HG03175 (cell line): Measurements from ENCODE around the gene ZDHHC5.

Source experiments
- ATAC-seq: cut with Tn5 transposase; IDR thresholded peaks from one replicate; pipeline ENCODE4 v1.9.1; 2021; ENCODE audit warnings: mild to moderate bottlenecking, moderate library complexity; ENCODE audit not compliant: unreplicated experiment

Gene ZDHHC5

GRCh38 chr11:57667736-57668433 is at the start of gene ZDHHC5:
ZDHHC5 (plus strand) TSS chr11:57668114; CDS start chr11:57673091, 4,977 bp downstream.
- ATAC-seq, result peak; percentile 85

GRCh38 chr11:57618438-57618837 is 49.5 kb upstream of the ZDHHC5 start:
- no peak for ATAC-seq

- no peak for ATAC-seq
Measured at GRCh38 chr11:57619331-57619730, 48.6 kb upstream of the ZDHHC5 start.

GRCh38 chr11:57620467-57620866 is 47.4 kb upstream of the ZDHHC5 start:
- ATAC-seq, result no peak

- no peak for ATAC-seq
Measured at GRCh38 chr11:57622263-57622662, 45.7 kb upstream of the ZDHHC5 start.

GRCh38 chr11:57624864-57625263 is 43.0 kb upstream of the ZDHHC5 start:
- ATAC-seq, result no peak

- no peak for ATAC-seq
Measured at GRCh38 chr11:57626895-57627294, 41.0 kb upstream of the ZDHHC5 start.

- no peak for ATAC-seq
Measured at GRCh38 chr11:57630171-57630570, 37.7 kb upstream of the ZDHHC5 start.

- no peak for ATAC-seq
Measured at GRCh38 chr11:57632116-57632515, 35.8 kb upstream of the ZDHHC5 start.

- ATAC-seq, result no peak
Measured at GRCh38 chr11:57633394-57634070, 34.4 kb upstream of the ZDHHC5 start.

- no peak for ATAC-seq
Measured at GRCh38 chr11:57634311-57634710, 33.6 kb upstream of the ZDHHC5 start.

- ATAC-seq, result no peak
Measured at GRCh38 chr11:57635246-57635645, 32.7 kb upstream of the ZDHHC5 start.

- no peak for ATAC-seq
Measured at GRCh38 chr11:57637626-57638004, 30.3 kb upstream of the ZDHHC5 start.

GRCh38 chr11:57638005-57638781 is 29.7 kb upstream of the ZDHHC5 start:
- ATAC-seq, result no peak

- no peak for ATAC-seq
Measured at GRCh38 chr11:57638811-57639320, 29.0 kb upstream of the ZDHHC5 start.

GRCh38 chr11:57639321-57640067 is 28.4 kb upstream of the ZDHHC5 start:
- ATAC-seq, result no peak

GRCh38 chr11:57640068-57640800 is 27.7 kb upstream of the ZDHHC5 start:
- no peak for ATAC-seq

GRCh38 chr11:57641011-57641807 is 26.7 kb upstream of the ZDHHC5 start:
- ATAC-seq, result no peak

GRCh38 chr11:57643802-57644201 is 24.1 kb upstream of the ZDHHC5 start:
- no peak for ATAC-seq
